NOMO-1 (cell line): ENCODE results near the gene TREM2.
"Not testable (repeated sequence)": the region's sequence is repeated elsewhere in the genome, so short reads cannot be mapped to it uniquely, and the experiment has no call there.

Experiments used
- DNase-seq, 2 experiments: peaks; one replicate each; lab custom pipeline; 2025; ENCODE audit not compliant: unreplicated experiment in 2 of 2; lab: John Stamatoyannopoulos, UW

The TREM2 gene

DNA sequence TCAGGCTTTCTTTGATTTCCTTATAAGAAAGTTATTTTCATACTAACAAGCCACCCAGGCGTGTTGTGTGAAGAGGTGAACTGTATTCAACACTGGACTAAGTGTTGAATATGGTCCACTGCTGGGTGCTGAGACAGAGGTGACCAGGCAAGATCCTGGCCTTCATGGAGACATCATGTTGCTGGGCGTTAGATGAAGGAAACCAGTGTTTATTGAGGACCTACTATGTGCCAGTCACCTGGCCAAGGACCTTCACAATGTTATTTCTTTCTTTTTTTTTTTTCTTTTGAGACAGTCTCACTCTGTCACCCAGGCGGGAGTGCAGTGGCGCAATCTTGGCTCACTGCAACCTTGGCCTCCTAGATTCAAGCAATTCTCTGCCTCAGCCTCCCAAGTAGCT lies 6.9 kb downstream of the TREM2 start:
- no peak for DNase-seq

DNA sequence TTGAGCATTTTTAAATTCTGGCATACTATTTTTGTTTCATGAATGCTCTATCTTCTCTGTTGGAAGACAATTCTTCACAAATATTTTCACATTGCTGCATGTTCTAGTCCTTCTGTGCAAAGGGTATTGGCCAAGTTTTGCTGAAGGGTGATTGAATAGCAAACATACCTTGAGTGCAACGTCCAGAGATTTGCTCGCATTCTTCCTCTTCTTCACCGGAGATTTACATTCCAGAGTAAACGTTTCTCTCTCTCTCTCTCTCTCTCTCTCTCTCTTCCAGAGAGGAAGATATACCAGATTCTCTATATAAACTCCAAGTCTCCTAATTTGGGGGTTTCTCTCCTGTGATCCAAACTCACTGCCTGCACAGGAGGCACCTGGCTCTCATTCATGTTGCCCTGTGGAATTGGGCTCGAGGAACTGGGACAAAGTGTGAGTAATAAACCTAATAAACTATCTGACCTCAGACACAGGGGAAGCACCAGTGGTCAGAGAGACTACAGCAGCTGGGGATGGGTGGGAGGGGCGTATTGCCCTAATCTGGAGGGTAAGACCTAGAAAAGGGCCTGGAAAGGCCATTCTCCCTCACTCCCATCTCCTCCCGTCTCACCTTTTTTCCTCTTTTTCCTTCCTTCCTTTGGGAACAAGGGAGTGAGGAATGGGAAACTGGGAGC lies 7.6 kb downstream of the TREM2 start:
- no peak for DNase-seq

DNA sequence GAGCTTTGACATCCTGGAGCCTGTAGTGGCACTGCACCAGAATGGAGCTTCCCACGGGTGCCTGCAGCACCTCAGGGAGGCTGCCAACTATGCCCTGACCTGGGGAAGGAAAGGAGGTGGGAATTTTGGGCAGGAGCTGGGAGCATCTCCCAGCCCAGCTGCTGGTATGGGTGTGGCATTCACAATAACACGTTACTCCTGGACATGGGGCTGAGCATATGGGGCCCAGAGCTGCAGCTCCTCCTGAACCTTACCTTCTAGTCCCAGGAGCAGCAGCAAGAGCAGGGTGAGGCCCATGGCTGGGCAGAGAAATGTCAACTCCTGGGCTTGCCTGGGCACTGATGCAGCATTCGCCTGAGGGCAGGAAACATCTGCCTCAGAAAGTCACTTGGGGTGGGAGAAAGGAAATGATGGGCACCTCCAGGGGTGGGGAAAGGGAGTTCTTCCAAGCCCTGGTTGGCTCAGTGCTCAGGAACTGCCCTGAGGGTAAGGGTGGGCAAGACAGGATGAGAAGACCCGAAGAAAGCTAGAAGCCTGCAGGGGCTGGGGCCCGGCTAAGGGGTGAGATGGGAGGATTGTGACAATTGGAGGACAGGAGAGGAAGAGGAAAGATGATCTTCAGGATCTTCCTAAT lies 8.8 kb downstream of the TREM2 start, which contains the start of gene TREML1:
TSS of gene TREML1 (minus strand) at position 356 of the 634 bp plus-strand sequence. CDS start at position 297, 59 bp downstream.
- no peak for DNase-seq

DNA sequence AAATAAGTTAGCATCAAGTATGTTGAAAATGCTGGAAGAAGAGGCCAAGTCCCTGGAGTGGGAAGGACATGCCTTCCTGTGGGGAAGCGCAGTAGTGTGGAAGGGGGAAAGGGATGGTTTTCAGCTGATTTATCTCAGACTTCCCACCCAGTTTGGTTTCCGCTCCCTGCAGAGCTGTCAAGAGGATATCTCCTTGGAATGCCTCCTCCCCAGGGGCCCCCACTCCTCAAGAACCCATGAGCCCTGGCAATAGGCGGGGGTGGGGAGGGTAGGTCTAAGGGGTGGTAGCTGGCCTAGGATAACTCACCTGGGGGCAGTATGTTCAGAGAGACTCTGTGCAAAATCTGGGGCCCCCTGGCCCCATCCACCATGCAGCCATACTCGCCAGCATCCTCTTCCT lies 9.5 kb downstream of the TREM2 start:
- DNase-seq: no peak

DNA sequence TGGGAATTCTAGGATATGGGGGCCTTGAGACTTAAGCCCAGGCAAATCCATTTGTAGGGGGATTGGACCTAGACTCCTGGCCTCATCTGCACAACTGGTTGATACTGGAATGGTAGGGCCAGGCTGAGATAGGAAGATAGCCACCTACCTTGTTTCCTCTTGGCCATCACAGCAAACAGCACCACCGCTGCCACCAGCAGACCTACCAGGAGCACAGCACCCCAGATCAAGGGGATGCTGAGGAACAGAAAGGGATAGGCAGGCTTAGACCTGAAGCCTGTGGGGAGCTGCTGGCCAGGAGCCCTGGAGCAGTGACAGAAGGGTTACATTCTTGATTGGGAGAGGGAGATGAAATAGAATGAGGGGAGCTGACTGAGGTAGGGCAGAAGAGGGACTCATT lies 12.2 kb downstream of the TREM2 start:
- DNase-seq: no peak

DNA sequence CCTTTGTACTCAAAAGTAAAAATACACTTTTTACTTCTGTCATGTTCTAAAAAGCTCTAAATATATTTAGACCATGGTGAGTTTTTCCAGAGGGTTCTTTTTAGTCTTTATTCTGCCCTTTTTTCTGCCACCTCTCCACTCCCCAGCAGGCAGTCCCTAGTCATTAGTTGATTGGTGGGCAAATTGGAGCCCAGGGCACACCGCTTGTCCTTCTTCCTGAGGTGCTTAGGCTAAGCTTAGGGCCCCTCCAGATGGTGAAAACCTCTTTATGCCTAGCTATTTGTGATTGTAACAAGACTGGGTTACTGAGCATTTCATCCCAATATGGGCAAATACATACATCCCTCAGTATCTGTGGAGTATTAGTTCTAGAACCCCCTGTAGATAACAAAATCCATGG lies 15.0 kb downstream of the TREM2 start:
- DNase-seq: no peak

DNA sequence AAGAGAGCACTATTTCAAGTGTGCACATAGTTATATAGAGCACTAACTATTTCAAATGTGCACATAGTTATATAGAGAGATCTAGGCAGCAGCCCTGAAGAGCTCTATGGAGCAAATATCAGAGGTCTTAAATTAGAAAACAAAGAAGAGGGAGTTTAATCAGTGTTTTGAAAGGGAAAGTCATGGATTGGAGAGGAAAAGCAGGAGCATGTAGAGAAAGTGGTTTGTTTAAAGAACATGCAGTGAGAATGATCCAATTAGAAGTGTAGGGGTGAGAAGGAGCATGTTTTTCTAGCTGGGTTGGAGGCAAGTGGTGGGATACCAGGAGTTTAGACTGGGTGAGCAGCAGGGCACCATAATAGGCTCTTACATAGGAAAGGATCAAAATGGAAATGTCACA lies 26.0 kb downstream of the TREM2 start:
- DNase-seq: no peak

DNA sequence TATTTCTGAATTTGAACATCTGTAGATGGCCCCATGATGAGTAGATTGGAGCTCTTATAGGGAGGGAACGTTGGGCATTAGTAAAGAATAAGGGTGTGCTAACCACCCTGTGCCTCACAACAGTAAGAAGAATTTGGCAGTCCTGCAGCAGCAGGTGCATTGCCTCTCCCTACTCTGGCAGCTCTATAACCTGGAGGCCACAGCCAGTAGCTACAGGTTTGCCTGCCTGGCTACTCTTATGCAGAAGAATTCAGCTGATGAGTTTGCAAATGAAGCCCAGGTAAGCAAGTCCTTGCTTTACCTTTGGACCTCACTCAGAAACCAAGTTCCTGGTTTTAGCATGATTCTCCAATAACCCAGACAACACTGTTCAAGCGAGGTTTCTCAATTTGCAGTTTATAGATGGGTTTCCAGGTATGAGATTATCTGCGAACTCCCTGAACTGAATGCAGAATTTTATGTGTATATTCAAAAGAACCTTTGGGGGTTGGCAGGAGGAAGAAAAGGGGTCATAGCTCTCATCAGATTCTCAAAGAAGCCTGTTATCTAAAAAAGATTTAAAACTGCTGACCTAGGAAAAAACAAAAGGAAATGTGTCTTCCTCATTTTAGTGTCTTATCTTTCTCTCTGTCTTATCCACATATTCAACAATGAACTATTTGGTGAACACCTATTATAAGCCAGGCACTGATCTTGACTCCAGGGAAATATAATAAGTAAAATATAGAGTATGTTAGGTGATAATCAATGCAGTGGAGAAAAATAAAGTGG lies 27.7 kb downstream of the TREM2 start:
- no peak for DNase-seq

DNA sequence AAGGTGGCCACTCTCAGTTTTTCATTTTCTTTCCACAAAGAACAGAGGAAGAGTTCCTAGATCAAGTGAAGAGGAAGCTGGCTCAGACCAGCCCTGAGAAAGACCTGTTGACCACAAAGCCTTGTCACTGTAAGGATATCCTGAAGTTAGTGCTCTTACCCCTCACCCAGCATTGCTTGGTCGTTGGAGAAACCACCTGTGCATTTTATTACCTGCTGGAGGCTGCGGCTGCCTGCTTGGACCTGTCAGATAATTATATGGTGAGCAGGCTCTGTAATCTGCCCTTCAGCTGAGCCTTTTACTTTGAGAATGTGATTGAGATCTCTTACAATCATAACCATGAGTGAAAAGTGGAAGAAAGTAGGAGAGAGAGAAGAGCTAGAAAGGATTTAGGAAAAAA lies 30.7 kb downstream of the TREM2 start:
- DNase-seq: no peak

DNA sequence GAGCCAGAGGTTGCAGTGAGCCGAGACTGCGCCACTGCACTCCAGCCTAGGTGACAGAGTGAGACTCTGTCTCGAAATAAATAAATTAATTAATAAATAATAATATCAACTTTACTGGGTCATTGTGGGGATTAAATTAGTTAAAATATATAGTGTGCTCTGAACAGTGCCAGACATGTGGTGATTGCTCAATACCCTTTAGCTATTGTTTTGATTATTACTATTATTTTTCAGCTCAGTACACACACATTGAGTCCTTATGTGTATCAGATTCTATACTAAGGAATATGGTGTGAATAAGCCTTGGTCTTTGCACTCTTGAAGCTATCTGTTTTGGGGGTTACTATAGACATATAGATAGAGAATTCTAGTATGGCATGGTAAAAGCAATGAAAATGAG lies 37.6 kb downstream of the TREM2 start:
- DNase-seq: no peak

DNA sequence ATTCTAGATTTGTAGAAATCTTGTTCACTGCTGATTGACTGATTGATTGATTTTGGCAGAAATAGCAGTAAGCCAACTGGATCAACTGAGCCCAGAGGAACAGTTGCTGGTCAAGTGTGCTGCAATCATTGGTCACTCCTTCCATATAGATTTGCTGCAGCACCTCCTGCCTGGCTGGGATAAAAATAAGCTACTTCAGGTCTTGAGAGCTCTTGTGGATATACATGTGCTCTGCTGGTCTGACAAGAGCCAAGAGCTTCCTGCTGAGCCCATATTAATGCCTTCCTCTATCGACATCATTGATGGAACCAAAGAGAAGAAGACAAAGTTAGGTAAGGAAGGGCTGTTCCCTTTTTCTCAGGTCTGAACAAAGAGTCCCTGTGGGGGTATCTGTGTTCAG lies 40.0 kb downstream of the TREM2 start:
- DNase-seq: no peak

DNA sequence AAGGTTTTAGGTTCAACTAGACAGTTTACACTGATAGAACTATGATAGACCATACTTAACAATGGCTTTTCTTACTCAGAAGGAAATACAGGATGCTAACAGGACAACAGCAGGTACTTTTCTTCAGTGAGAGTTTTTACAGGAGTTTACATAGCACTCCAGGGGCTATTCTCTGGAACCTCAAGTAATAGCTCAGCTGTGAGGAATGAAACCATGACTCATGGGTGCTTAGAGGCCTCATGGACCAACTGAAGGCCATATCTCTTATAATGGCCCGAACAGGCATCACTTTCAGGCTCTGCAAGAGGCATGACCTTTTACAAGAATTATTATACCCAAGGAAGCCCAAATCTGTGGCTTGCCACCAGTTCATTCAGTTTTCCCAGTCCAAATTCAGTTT lies 40.5 kb downstream of the TREM2 start:
- DNase-seq: no peak

DNA sequence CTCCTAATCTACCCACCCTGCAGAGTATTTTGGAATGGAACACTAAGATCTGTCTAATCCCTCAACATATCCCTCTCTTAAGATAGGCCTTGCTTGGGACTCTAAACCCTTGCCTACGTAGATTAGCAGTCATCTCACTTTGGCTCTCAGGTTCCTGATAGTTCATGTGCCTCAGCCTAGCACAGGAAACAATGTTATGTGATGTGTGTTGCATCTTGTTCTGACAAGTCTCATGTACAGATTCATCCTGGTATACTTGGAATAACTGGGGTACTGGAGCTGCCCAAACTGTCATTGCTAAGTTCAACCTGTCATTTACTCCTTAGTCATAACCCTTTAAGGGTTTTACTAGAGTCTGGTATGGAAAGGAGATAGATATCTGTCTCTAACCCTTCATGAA lies 42.9 kb downstream of the TREM2 start:
- DNase-seq: no peak

DNA sequence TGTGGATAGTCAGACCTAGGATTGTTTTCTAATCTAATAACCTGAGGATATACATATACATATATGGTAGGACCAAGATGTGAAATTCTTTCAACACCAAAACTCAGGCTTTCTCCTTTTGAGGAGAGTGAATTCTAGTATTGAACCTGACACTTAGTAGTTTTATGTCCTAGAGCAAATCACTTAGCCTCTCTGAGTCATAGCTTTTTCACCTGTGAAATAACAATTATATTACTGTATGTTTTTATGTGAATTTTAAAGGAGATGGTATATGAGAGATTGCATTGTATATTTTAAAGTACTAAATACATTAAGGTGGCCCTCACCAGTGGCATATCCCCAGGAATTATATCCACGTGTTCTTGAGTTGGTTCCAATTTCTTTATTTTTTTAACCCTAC lies 43.4 kb downstream of the TREM2 start:
- no peak for DNase-seq

DNA sequence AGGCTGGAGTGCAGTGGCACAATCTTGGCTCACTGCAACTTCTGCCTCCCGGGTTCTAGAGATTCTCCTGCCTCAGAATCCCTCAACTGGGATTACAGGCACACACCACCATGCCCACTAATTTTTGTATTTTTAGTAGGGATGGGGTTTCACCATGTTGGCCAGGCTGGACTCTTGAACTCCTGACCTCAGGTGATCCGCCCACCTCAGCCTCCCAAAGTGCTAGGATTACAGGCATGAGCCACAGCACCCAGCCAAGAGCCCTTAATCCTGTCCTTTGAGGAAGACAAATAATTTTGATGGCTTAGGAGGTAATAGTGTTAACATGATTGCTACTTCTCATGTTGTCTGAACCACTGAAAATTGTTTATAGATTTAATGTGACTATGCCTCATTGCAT lies 47.9 kb downstream of the TREM2 start:
- DNase-seq: not testable (repeated sequence)

DNA sequence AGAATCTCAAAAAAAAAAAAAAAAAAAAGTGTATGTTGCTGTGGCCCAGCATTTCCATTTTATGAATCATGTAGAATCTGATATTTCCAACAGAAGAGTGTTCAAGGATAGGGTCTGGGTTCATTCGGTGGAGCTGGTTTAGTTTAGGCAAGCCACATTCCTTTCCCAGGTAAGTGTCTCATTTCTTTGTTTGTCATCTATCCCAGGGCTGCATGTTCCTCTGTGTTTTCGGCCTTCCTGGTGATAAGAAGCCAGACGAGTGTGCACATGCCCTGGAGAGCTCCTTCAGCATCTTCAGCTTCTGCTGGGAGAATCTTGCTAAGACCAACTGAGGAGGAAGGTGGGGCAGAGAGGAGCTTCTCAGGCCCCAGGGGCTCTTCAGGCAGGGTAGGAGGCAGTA lies 51.9 kb downstream of the TREM2 start:
- DNase-seq: no peak
